Measurements from ENCODE around the gene TMEM163. TPM values are rescaled to one million over a fixed set of nuclear protein-coding genes. Genes with fewer than 3 reads are reported as not detected.

The TMEM163 gene
- total and polyA plus RNA-seq, 2 donors (not counting 3 experiments of a cell fraction or from before 2014, with no cell fraction given), result 1.0 to 2.8 TPM

GRCh38 chr2:134491771-134492441, 226.9 kb downstream of the TMEM163 start:
- CTCF ChIA-PET, result interaction anchor here (0.9 kb wide), 1 partner anchor 116 kb away, joined by 3 read pairs; no protein-coding TSS in a partner anchor
- BruUV-seq (replicated peaks), result no TSS peak
- Histone ChIP-seq H3K79me2 (ENCODE audit: control insufficient read depth, insufficient read depth, low read length) (no peaks in the 10 kb centered on the region), H3K9me1 (replicated peaks; ENCODE audit: control insufficient read depth, extremely low read depth, insufficient read depth, low read length) (no peaks in the 10 kb centered on the region), H3K36me3 (ENCODE audit: control insufficient read depth in 2 of 2, extremely low read depth in 1 of 2, insufficient read depth in 2 of 2, low read length in 2 of 2) (no peaks in the 10 kb centered on the region), H2AFZ (ENCODE audit: low read depth, low read length) (no peak overlapping the region), H3K27me3 (ENCODE audit: control insufficient read depth in 2 of 2, insufficient read depth in 2 of 2, low read length in 2 of 2) (peaks cover 0 to 7% of the 10 kb centered on the region in 2 experiments), H4K20me1 (replicated peaks; ENCODE audit: control insufficient read depth, extremely low read depth, insufficient read depth, low read length) (no peaks in the 10 kb centered on the region), H3K4me1 (ENCODE audit: control insufficient read depth, extremely low read depth, insufficient read depth, low read length) (no peaks in the 10 kb centered on the region), H3K9ac (replicated peaks; ENCODE audit: extremely low read depth, insufficient read depth, low read length) (no peak overlapping the region), H3K9me3 (replicated peaks; ENCODE audit: control insufficient read depth, insufficient read depth, low read length) (no peaks in the 10 kb centered on the region), H3K4me2 (ENCODE audit: insufficient read depth, low read length) (no peak overlapping the region), H3K4me3 (replicated peaks in 1 of 3; ENCODE audit: insufficient read depth in 1 of 3, low read depth in 1 of 3, low read length in 3 of 3) (no peak overlapping the region), H3K27ac (ENCODE audit: insufficient read depth, low read depth, low read length) (no peak overlapping the region)
- intact Hi-C loops (cut with micrococcal nuclease), result no loop called here
- DNase-seq (ENCODE audit: low read depth, low spot score), result no peak
- FAIRE-seq, result no peak
- TF ChIP-seq JUN (IDR thresholded peaks at IDR 0.05; ENCODE audit: borderline replicate concordance, insufficient read depth, insufficient read length, low read depth) (no peak), EZH2 (IDR thresholded peaks at IDR 0.05; ENCODE audit: borderline replicate concordance, low read depth, low read length, severe bottlenecking) (no peak), MAX (IDR thresholded peaks at IDR 0.05; ENCODE audit: insufficient read depth, insufficient read length) (no peak), CTCF (IDR thresholded peaks at IDR 0.05; ENCODE audit: extremely low read depth in 1 of 2, insufficient read depth in 1 of 2, low read depth in 1 of 2, low read length in 2 of 2) (peak in 1 of 2 donors; percentile 4)
- dilution Hi-C loops (cut with MboI; ENCODE audit: extremely low pct_ligation_motif_present, low sequenced_read_pairs), result no loop called here
- POLR2A ChIA-PET, result no interaction called here
